Tibial nerve (tissue), 4 donors: ENCODE measurements around the gene TTC39B. TPM values are rescaled to one million over a fixed set of nuclear protein-coding genes. Genes with fewer than 3 reads are reported as not detected.

ENCODE experiments used
- DNase-seq, 2 donors: peaks; one replicate each; pipeline ENCODE4 v3.0.0-alpha.2; 2019; ENCODE audit warnings: low spot score in 2 of 2
- H3K27ac ChIP-seq, 4 donors: fragments of 200-600 bp; sonication (generic) in 3 of 4; one replicate each; pipeline ENCODE4 v1.5.1; 2017 to 2019; ENCODE audit warnings: mild to moderate bottlenecking in 1 of 4
- H3K27me3 ChIP-seq, 2 donors: fragments of 200-600 bp; sonication (generic) in 1 of 2; one replicate each; pipeline versions ENCODE4 v1.5.1 to v1.6.0; 2017 to 2019
- H3K36me3 ChIP-seq, 3 donors: fragments of 200-600 bp; sonication (generic); one replicate each; pipeline ENCODE4 v1.5.1; 2018 to 2019
- H3K4me1 ChIP-seq, 4 donors: fragments of 200-600 bp; sonication (generic) in 3 of 4; one replicate each; pipeline ENCODE4 v1.5.1; 2017 to 2019
- H3K4me3 ChIP-seq, 4 donors: fragments of 200-600 bp; sonication (generic) in 3 of 4; one replicate each; pipeline ENCODE4 v1.5.1; 2017 to 2019; ENCODE audit warnings: mild to moderate bottlenecking in 1 of 4, moderate library complexity in 1 of 4
- H3K9me3 ChIP-seq, 4 donors: fragments of 200-600 bp; sonication (generic) in 3 of 4; one replicate each; pipeline ENCODE4 v1.5.1; 2017 to 2019
- CTCF ChIP-seq, 5 experiments: fragments of 200-600 bp in 3 of 5; fragments of 450-650 bp in 2 of 5; sonication (generic) in 3 of 5; IDR thresholded peaks; one replicate each; pipeline ENCODE4 v1.5.1; 2016 to 2019; ENCODE audit warnings: antibody characterized with exemption in 5 of 5, mild to moderate bottlenecking in 3 of 5, moderate library complexity in 2 of 5
- EP300 ChIP-seq, 2 donors: sonication (generic); formaldehyde crosslinking; IDR thresholded peaks; one replicate each; pipeline ENCODE4 v1.6.1; 2017; ENCODE audit warnings: antibody characterized with exemption in 2 of 2, mild to moderate bottlenecking in 1 of 2
- POLR2A ChIP-seq, 2 donors: fragments of 450-650 bp; IDR thresholded peaks; one replicate each; pipeline ENCODE4 v1.6.1; 2017; ENCODE audit warnings: antibody characterized with exemption in 2 of 2, mild to moderate bottlenecking in 2 of 2, moderate library complexity in 2 of 2
- WGBS, 2 donors: methylation state at CpG; one replicate each; pipeline ENCODE4 v1.1.5; 2018; 5-methylcytosine and 5-hydroxymethylcytosine counted together
- total RNA-seq, 4 donors: library from RNA; depleted of rRNA; stranded (reverse); fragments of >200 nt; gene quantifications; one replicate each; pipeline ENCODE4 v1.1.0, GENCODE V29; 2016

Gene TTC39B
- total RNA-seq, 4 donors from 2014 or later: 5.4 to 8.8 (median 7.5) TPM

GRCh38 chr9:15221746-15222145 is 85.3 kb downstream of the TTC39B start:
- Histone ChIP-seq H3K4me1 (peaks cover 0 to 7% (median 0%) of the 10 kb centered on the region in 4 donors), H3K36me3 (peaks cover 0 to 12% (median 0%) of the 10 kb centered on the region in 3 donors), H3K27me3 (no peaks in the 10 kb centered on the region), H3K4me3 (no peak overlapping the region), H3K9me3 (no peaks in the 10 kb centered on the region), H3K27ac (no peak overlapping the region)
- no peak for DNase-seq
- 87 to 93% methylated on average over 4 of the region's 4 CpGs for WGBS, 2 donors
- TF ChIP-seq POLR2A (IDR thresholded peaks at IDR 0.05): no peak
- TF ChIP-seq EP300 (IDR thresholded peaks at IDR 0.05): no peak
- TF ChIP-seq CTCF (IDR thresholded peaks at IDR 0.05): no peak

GRCh38 chr9:15220658-15221318 is 86.2 kb downstream of the TTC39B start:
- Histone ChIP-seq H3K4me1 (peaks cover 0 to 7% (median 0%) of the 10 kb centered on the region in 4 donors), H3K27ac (no peak overlapping the region), H3K4me3 (no peak overlapping the region), H3K36me3 (peaks cover 0 to 12% (median 0%) of the 10 kb centered on the region in 3 donors), H3K9me3 (no peaks in the 10 kb centered on the region), H3K27me3 (no peaks in the 10 kb centered on the region)
- TF ChIP-seq EP300 (IDR thresholded peaks at IDR 0.05) (no peak), CTCF (IDR thresholded peaks at IDR 0.05) (no peak), POLR2A (IDR thresholded peaks at IDR 0.05) (no peak)
- WGBS, 2 donors: 87 to 94% methylated on average over 7 of the region's 7 CpGs
- DNase-seq: no peak

- 79 to 81% methylated on average over 5 of the region's 5 CpGs for WGBS, 2 donors
- Histone ChIP-seq H3K27me3 (no peaks in the 10 kb centered on the region), H3K4me3 (no peak overlapping the region), H3K27ac (no peak overlapping the region), H3K4me1 (peaks cover 0 to 7% (median 0%) of the 10 kb centered on the region in 4 donors), H3K9me3 (no peaks in the 10 kb centered on the region), H3K36me3 (peaks cover 0 to 12% (median 0%) of the 10 kb centered on the region in 3 donors)
- DNase-seq: no peak
- no peak for TF ChIP-seq POLR2A (IDR thresholded peaks at IDR 0.05)
- no peak for TF ChIP-seq CTCF (IDR thresholded peaks at IDR 0.05)
- TF ChIP-seq EP300 (IDR thresholded peaks at IDR 0.05): no peak
Observed at GRCh38 chr9:15219546-15219945, 87.5 kb downstream of the TTC39B start.

GRCh38 chr9:15218994-15219393 is 88.0 kb downstream of the TTC39B start:
- Histone ChIP-seq H3K4me3 (no peak overlapping the region), H3K4me1 (peaks cover 0 to 7% (median 0%) of the 10 kb centered on the region in 4 donors), H3K27me3 (no peaks in the 10 kb centered on the region), H3K27ac (no peak overlapping the region), H3K9me3 (no peaks in the 10 kb centered on the region), H3K36me3 (peaks cover 0 to 12% (median 0%) of the 10 kb centered on the region in 3 donors)
- no peak for TF ChIP-seq EP300 (IDR thresholded peaks at IDR 0.05)
- no peak for TF ChIP-seq CTCF (IDR thresholded peaks at IDR 0.05)
- TF ChIP-seq POLR2A (IDR thresholded peaks at IDR 0.05): no peak
- no peak for DNase-seq

- peaks cover 0 to 23% (median 10%) of the 10 kb centered on the region in 4 donors for H3K4me1 ChIP-seq
Observed at GRCh38 chr9:15213249-15213648, 93.8 kb downstream of the TTC39B start.

More at GRCh38 chr9:15213249-15213648, 93.8 kb downstream of the TTC39B start:
- Histone ChIP-seq H3K4me3 (no peak overlapping the region), H3K27me3 (no peaks in the 10 kb centered on the region), H3K9me3 (no peaks in the 10 kb centered on the region), H3K36me3 (no peaks in the 10 kb centered on the region), H3K27ac (no peak overlapping the region)
- no peak for DNase-seq
- whole genome bisulfite sequencing, 2 donors: 76 to 79% methylated on average over 5 of the region's 5 CpGs
- TF ChIP-seq CTCF (IDR thresholded peaks at IDR 0.05): no peak
- TF ChIP-seq EP300 (IDR thresholded peaks at IDR 0.05): no peak
- no peak for TF ChIP-seq POLR2A (IDR thresholded peaks at IDR 0.05)
